Measurements from ENCODE around the gene DES.

The DES gene

GRCh38 chr2:219429958-219430606 is 11.9 kb downstream of the DES start:
- no peak overlapping the region for H3K4me3 ChIP-seq (ENCODE audit: low read depth, low read length)
- no peak for TF ChIP-seq MAX (IDR thresholded peaks at IDR 0.05; ENCODE audit: low read depth, low read length)
- TF ChIP-seq MYC (IDR thresholded peaks at IDR 0.05; ENCODE audit: low read depth, low read length) = no peak
- no peak for TF ChIP-seq CTCF (IDR thresholded peaks at IDR 0.05; ENCODE audit: low read depth, low read length)
- no peak for TF ChIP-seq POLR2A (IDR thresholded peaks at IDR 0.05; ENCODE audit: extremely low read depth, insufficient read length)

GRCh38 chr2:219430633-219431615 is 12.7 kb downstream of the DES start:
- peak; percentile 63 for DNase-seq (ENCODE audit: low read depth)

More at GRCh38 chr2:219429958-219430606, 11.9 kb downstream of the DES start:
- no peak for DNase-seq (ENCODE audit: low read depth)

GRCh38 chr2:219433666-219434467 is 15.7 kb downstream of the DES start:
- no peak for TF ChIP-seq MAX (IDR thresholded peaks at IDR 0.05; ENCODE audit: low read depth, low read length)
- peak; percentile 70 for TF ChIP-seq CTCF (IDR thresholded peaks at IDR 0.05; ENCODE audit: low read depth, low read length)
- H3K4me3 ChIP-seq (ENCODE audit: low read depth, low read length) = no peak overlapping the region
- DNase-seq (ENCODE audit: low read depth) = peak; percentile 81

More at GRCh38 chr2:219430633-219431615, 12.7 kb downstream of the DES start:
- H3K4me3 ChIP-seq (ENCODE audit: low read depth, low read length) = no peak overlapping the region
- TF ChIP-seq MAX (IDR thresholded peaks at IDR 0.05; ENCODE audit: low read depth, low read length) (0 out of 2 replicates have a peak, but pooled peaks have one; percentile 10), CTCF (IDR thresholded peaks at IDR 0.05; ENCODE audit: low read depth, low read length) (no peak), MYC (IDR thresholded peaks at IDR 0.05; ENCODE audit: low read depth, low read length) (no peak), POLR2A (IDR thresholded peaks at IDR 0.05; ENCODE audit: extremely low read depth, insufficient read length) (no peak)

- no peak for DNase-seq (ENCODE audit: low read depth)
- H3K4me3 ChIP-seq (ENCODE audit: low read depth, low read length) = no peak overlapping the region
- TF ChIP-seq MYC (IDR thresholded peaks at IDR 0.05; ENCODE audit: low read depth, low read length) (no peak), MAX (IDR thresholded peaks at IDR 0.05; ENCODE audit: low read depth, low read length) (no peak), CTCF (IDR thresholded peaks at IDR 0.05; ENCODE audit: low read depth, low read length) (no peak), POLR2A (IDR thresholded peaks at IDR 0.05; ENCODE audit: extremely low read depth, insufficient read length) (no peak)
Measured at GRCh38 chr2:219434468-219434717, 16.2 kb downstream of the DES start.

- TF ChIP-seq MAX (IDR thresholded peaks at IDR 0.05; ENCODE audit: low read depth, low read length) (no peak), CTCF (IDR thresholded peaks at IDR 0.05; ENCODE audit: low read depth, low read length) (no peak), MYC (IDR thresholded peaks at IDR 0.05; ENCODE audit: low read depth, low read length) (no peak), POLR2A (IDR thresholded peaks at IDR 0.05; ENCODE audit: extremely low read depth, insufficient read length) (no peak)
- H3K4me3 ChIP-seq (ENCODE audit: low read depth, low read length) = no peak within 1 kb of the TSS
- no peak for DNase-seq (ENCODE audit: low read depth)
Measured at GRCh38 chr2:219434718-219435525, 16.7 kb downstream of the DES start, which contains the start of gene SPEG. TSS of gene SPEG (plus strand) at chr2:219434843. CDS start at chr2:219434978, 135 bp downstream.
